GM12875 (cell line): Measurements from ENCODE around the gene ZBTB7B.

Source experiments
- H3K4me3 ChIP-seq: one replicate; pipeline ENCODE4 v1.5.1; 2011; ENCODE audit warnings: low read depth, low read length, control low read depth
- TF ChIP-seq, protein P1 (sequence below): IDR thresholded peaks from 2 replicates; pipeline ENCODE4 v1.5.1; 2011; ENCODE audit warnings: low read depth, mild to moderate bottlenecking, control low read depth, inconsistent platforms, low read length, moderate library complexity, borderline replicate concordance; ENCODE audit not compliant: insufficient read depth

ZBTB7B gene

GRCh38 chr1:155037851-155038441 lies 35.3 kb downstream of the ZBTB7B start:
- no peak overlapping the region for H3K4me3 ChIP-seq
- TF ChIP-seq, protein P1, sequence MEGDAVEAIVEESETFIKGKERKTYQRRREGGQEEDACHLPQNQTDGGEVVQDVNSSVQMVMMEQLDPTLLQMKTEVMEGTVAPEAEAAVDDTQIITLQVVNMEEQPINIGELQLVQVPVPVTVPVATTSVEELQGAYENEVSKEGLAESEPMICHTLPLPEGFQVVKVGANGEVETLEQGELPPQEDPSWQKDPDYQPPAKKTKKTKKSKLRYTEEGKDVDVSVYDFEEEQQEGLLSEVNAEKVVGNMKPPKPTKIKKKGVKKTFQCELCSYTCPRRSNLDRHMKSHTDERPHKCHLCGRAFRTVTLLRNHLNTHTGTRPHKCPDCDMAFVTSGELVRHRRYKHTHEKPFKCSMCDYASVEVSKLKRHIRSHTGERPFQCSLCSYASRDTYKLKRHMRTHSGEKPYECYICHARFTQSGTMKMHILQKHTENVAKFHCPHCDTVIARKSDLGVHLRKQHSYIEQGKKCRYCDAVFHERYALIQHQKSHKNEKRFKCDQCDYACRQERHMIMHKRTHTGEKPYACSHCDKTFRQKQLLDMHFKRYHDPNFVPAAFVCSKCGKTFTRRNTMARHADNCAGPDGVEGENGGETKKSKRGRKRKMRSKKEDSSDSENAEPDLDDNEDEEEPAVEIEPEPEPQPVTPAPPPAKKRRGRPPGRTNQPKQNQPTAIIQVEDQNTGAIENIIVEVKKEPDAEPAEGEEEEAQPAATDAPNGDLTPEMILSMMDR = no peak

DNA sequence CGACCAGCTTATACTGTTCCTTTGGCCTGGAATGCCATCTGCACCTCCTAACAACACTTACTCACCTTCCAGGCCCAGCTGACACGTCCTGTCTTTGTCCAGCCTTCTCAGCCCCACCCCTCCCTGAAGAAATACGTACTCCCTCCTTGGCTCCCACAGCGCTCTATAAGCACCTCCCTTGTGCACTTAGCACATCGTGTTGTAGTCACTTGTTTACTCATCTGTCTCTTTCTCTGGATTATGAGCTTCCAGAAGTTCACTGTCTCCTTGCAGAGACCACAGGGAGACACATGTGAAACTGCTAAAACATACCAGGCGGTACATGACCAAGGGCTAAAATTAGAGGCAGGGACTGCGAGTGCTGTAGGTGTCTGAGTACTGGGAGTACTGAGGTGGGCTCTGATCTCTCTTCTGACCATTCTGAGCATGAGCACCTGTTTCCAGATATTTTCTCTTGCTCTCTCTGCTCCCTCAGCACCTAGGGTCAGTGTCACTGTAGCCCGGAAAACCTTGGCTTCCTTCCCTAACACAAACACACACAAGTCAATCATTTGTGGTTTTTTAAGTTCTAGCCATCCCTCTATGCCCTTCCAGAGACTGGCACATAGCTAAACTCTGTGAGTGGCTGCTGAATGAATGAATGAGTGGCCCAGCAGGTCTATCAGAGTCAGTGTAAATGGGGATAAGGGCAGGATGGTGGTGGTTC lies 36.2 kb downstream of the ZBTB7B start:
- H3K4me3 ChIP-seq = no peak overlapping the region
- TF ChIP-seq, protein P1 = no peak

DNA sequence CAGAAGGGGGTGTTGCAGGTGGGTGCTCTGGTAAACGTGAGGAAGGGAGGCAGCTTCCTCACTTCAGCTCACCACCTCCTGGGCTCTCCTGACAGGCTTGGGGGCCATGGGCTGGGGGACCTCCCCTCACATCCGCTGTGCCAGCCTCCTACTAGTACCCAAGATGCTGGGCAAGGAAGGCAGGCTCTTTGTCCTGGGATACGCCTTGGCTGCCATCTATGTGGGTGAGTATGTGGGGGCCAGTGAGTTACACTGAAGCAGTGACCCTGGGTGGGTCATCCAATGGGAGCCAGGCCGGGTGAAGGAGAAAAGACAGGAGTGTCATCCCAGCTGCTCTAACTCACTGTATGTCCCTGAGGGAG lies 36.7 kb downstream of the ZBTB7B start:
- H3K4me3 ChIP-seq = no peak overlapping the region
- TF ChIP-seq, protein P1 = no peak

DNA sequence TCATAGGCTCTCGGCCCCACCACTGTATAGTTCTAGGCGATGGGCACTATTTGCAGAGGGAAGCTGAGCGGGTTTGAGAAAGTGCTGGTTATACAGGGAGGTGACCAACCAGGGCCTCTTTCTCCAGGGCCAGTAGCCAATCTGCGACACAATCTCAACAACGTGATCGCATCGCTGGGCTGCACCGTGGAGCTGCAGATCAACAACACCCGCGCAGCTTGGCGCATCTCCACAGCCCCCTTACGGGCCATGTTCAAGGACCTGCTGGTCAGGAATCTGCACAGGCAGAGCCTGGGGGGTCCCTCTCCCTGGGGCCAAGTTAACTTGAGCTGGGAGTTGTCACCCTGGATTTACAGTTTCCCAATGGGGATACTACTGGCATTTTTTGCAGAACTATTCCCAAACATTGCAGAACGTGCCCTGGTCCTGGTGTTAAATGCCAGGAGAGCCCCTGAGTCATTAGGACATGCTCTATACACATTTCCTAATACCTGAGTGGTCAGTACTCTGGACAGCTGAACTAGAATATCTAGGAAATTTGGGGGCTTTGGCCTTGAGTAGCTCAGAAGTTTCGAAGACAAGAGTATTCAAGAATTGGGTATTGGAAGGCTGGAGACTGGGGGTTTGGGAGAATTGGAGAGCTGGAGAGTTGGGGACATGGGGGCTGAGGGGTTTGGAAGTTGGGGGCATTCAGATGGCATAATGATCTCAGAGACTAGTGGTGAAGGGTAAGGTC lies 37.9 kb downstream of the ZBTB7B start:
- H3K4me3 ChIP-seq = no peak overlapping the region
- TF ChIP-seq, protein P1 = no peak

DNA sequence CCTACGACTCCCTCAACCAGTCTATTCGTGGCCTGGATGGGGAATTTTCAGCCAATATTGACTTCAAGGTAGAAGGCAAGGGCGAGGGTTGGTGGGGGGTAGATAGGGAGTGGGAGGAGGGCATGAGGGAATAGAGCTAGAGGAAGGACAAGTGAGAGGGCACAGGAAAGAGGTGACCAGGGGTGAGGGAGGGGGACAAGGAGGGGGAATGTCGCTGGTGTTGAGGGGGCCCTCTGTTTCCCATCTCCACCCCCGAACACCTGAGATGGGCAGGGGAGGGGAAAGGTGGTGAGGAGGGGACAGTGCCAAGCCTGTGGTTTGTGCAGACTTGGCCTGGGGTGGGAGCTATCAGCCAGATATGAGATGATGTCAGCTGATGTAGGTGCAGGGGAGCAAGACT lies 40.2 kb downstream of the ZBTB7B start:
- TF ChIP-seq, protein P1 = no peak
- H3K4me3 ChIP-seq = no peak overlapping the region

GRCh38 chr1:155043301-155043702 lies 40.7 kb downstream of the ZBTB7B start:
- TF ChIP-seq, protein P1 = no peak
- H3K4me3 ChIP-seq = no peak overlapping the region
